ENCODE measurements around the gene PODNL1. TPM values are rescaled to one million over a fixed set of nuclear protein-coding genes. Genes with fewer than 3 reads are reported as not detected.

Gene PODNL1
- total and polyA plus RNA-seq, 2 of the 8 experiments (the other 6 are each of a cell fraction or from before 2014, with no cell fraction given): 1.0 to 1.5 TPM

DNA sequence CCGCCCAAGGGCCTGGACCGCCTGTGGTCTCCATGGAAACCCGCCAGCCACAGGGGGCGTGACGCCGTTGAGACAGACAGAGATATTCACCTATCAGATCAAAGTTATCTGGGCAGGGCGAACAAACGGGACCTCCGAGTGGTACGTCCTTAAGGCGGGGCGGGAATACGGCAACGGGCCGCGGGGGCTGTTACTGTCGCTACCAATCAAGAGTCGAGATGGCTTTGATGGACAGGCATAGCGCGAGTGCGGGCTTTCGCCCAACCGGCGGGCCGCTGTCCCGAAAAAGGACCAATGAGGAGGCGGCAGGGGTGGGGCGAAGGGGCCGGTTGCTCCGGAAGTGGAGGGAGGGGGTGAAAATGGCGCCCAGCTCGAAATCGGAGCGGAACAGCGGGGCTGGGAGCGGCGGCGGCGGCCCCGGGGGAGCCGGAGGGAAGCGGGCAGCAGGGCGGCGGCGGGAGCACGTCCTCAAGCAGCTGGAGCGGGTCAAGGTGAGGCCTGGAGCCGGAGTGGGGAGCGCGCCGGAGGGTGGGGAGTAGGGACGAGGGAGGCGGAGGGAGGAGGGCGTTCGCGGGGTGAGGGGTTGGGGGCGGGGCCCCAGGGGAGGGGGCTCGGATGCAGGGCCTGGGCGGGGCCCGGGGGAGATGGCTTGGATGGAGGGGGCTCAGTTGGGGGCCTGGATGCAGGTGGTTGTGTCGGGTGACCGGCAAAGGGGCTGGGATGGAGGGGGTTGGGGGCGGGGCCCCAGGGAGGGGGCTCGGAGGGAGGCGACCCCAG is 14.1 kb upstream of the PODNL1 start, which contains the start of gene DCAF15 (continued):
- TF ChIP-seq, protein P1, sequence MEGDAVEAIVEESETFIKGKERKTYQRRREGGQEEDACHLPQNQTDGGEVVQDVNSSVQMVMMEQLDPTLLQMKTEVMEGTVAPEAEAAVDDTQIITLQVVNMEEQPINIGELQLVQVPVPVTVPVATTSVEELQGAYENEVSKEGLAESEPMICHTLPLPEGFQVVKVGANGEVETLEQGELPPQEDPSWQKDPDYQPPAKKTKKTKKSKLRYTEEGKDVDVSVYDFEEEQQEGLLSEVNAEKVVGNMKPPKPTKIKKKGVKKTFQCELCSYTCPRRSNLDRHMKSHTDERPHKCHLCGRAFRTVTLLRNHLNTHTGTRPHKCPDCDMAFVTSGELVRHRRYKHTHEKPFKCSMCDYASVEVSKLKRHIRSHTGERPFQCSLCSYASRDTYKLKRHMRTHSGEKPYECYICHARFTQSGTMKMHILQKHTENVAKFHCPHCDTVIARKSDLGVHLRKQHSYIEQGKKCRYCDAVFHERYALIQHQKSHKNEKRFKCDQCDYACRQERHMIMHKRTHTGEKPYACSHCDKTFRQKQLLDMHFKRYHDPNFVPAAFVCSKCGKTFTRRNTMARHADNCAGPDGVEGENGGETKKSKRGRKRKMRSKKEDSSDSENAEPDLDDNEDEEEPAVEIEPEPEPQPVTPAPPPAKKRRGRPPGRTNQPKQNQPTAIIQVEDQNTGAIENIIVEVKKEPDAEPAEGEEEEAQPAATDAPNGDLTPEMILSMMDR (IDR thresholded peaks at IDR 0.05; ENCODE audit: control extremely low read depth in 1 of 3, insufficient read depth in 1 of 3, low read depth in 1 of 3, low read length in 3 of 3): no peak
- TF ChIP-seq HDAC2 (IDR thresholded peaks at IDR 0.05; ENCODE audit: borderline replicate concordance in 1 of 2, low read depth in 2 of 2, low read length in 2 of 2) (no peak), ASH2L (IDR thresholded peaks at IDR 0.05; ENCODE audit: low read length) (peak; percentile 92), TBP (IDR thresholded peaks at IDR 0.05; ENCODE audit: low read depth, low read length) (peak; percentile 87), JUND (IDR thresholded peaks at IDR 0.05; ENCODE audit: low read length) (no peak), KDM4A (IDR thresholded peaks at IDR 0.05; ENCODE audit: low read depth, low read length, severe bottlenecking) (peak; percentile 27), SP4 (IDR thresholded peaks at IDR 0.05; ENCODE audit: low read length) (peak; percentile 92), NANOG (IDR thresholded peaks at IDR 0.05; ENCODE audit: insufficient read depth, low read depth, low read length, poor library complexity, severe bottlenecking) (no peak), SAP30 (IDR thresholded peaks at IDR 0.05; ENCODE audit: insufficient read depth, insufficient replicate concordance, low read length) (no peak), YY1 (IDR thresholded peaks at IDR 0.05; ENCODE audit: low read depth, low read length) (peak; percentile 96), RXRA (IDR thresholded peaks at IDR 0.05; ENCODE audit: insufficient read depth, low read depth, low read length) (no peak), GTF2F1 (IDR thresholded peaks at IDR 0.05; ENCODE audit: borderline replicate concordance, low read depth, low read length) (no peak), RBBP5 (IDR thresholded peaks at IDR 0.05; ENCODE audit: borderline replicate concordance, low read depth, low read length) (peak; percentile 33; the same call in 1 of the 2 replicates), POLR2A (IDR thresholded peaks at IDR 0.05; ENCODE audit: control extremely low read depth in 1 of 2, low read depth in 2 of 2, low read length in 2 of 2) (peak; percentile 72 to 84), CBX8 (IDR thresholded peaks at IDR 0.05; ENCODE audit: borderline replicate concordance, low read depth, low read length) (no peak), TCF12 (IDR thresholded peaks at IDR 0.05; ENCODE audit: low read depth, low read length) (no peak), EP300 (IDR thresholded peaks at IDR 0.05; ENCODE audit: borderline replicate concordance in 1 of 2, low read depth in 2 of 2, low read length in 2 of 2) (peak in 1 of 2 experiments; percentile 4; a peak in 1 of 3 replicates), RNF2 (IDR thresholded peaks at IDR 0.05; ENCODE audit: borderline replicate concordance, low read depth, low read length, missing control alignments, poor library complexity, severe bottlenecking) (no peak)
- TF ChIP-seq, protein P2, sequence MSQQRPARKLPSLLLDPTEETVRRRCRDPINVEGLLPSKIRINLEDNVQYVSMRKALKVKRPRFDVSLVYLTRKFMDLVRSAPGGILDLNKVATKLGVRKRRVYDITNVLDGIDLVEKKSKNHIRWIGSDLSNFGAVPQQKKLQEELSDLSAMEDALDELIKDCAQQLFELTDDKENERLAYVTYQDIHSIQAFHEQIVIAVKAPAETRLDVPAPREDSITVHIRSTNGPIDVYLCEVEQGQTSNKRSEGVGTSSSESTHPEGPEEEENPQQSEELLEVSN (IDR thresholded peaks at IDR 0.05): no peak

Data from H1 (cell line).